Measurements from ENCODE around the gene RBM18.

Gene RBM18

DNA sequence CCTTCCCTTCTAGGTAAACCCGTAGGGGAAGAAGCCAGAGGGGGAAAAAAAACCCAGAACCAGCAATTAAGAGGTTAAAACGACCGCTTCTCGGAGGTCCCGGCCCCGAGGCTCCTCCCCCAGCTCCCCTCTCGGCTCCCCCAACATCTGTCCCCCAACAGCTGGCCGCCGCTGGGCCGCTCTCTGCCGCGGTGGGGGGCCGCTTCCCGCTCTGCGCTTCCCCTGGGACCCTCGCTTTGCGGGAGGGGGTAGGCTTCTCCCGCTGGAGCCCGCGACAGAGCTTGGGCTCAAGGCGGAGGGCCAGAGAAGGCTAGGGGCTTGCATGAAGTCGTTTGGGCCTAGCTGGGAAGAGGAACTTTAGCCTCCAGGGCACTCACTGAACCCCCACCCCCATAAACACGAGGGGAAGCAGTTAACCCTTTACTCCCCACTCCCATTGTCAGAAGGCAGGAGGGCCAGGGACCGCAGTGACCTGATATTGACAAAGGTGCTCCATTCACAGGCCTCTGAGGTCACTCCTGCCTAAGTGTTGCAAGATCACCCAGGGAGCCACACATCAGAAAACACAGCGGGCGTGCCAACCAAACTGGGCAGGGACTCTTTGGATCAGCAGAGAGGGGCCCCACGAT, 43.3 kb downstream of the RBM18 start:
- no peak for DNase-seq (ENCODE audit: low read depth in 3 of 3)

DNA sequence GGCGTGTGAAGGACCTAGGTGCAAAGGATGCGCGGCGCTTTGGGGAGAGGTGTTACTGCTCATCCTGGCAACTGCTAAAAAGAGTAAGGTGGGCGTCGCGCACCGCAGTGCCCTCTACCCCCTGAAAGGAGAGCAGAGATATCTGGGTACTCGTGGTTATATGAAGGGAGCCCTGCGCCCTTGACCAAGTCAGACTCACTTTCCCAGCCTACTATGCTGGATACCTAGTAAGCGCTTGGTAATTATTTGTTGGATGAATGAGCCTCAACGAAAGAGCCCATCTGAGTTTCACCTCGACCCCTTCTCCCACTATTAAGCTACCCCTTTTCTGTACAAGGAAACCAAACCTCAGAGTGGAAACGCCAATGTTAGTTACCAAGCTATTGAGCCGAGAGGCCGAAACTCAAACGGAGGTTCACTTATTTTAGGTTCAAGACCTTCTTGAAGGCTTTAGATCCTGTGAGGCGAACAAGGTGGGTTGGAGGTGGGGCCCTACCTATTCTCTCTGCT, 43.9 kb downstream of the RBM18 start:
- DNase-seq (ENCODE audit: low read depth in 3 of 3) = no peak

- no peak for DNase-seq (ENCODE audit: low read depth in 3 of 3)
Observed at GRCh38 chr9:122219856-122220672, 44.6 kb downstream of the RBM18 start.

GRCh38 chr9:122218935-122219855, 45.4 kb downstream of the RBM18 start:
- DNase-seq (ENCODE audit: low read depth in 3 of 3) = no peak

GRCh38 chr9:122218071-122218934, 46.3 kb downstream of the RBM18 start:
- DNase-seq (ENCODE audit: low read depth in 3 of 3) = no peak

DNA sequence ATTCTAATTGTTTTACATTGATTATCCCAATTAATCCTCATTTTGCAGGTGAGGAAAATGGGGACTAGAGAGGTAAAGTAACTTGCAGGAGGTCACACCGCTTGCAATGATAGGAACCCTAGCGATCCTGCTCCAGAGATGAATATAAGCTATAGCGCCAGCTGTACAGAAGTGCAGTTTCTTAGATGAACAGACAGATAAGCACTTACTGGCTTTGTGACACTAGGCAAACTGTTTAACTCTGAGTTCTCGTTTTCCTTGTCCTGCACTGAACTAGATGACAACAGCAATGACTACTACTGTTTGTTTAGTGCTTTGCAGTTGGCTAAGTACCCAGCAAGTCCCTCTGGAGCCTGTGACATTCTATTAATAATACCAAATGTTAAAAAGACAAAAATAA, 47.0 kb downstream of the RBM18 start:
- no peak for DNase-seq (ENCODE audit: low read depth in 3 of 3)

DNA sequence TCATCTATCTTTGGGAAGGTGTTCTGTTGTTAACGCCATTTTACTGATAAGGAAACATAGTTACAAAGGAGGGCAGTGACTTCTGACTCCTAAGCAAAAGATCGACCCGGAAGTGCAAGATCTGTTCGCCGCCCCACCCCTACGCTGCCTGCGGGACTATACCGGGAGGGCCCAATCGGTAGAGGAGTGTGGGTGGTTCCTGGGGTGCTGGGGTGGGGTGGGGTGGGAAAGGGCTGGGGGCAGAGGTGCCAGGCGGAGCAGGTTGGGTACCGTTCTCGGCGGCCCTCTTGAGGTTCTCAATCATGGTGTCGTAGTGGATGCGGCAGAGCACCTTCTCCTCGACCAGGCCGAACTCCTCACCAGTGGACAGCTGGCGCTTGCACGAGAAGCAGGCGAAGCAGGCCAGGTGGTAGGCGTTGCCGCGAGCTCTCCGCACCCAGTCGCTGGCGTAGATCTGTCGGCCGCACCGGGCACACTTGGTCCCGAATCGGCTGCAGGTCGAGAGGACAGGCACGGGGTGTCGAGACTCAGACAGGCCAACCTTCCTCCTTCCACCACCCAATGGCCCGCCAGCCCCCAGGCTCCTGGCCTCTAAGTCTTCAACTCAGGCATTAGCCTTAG, 47.7 kb downstream of the RBM18 start:
- no peak for DNase-seq (ENCODE audit: low read depth in 3 of 3)

DNA sequence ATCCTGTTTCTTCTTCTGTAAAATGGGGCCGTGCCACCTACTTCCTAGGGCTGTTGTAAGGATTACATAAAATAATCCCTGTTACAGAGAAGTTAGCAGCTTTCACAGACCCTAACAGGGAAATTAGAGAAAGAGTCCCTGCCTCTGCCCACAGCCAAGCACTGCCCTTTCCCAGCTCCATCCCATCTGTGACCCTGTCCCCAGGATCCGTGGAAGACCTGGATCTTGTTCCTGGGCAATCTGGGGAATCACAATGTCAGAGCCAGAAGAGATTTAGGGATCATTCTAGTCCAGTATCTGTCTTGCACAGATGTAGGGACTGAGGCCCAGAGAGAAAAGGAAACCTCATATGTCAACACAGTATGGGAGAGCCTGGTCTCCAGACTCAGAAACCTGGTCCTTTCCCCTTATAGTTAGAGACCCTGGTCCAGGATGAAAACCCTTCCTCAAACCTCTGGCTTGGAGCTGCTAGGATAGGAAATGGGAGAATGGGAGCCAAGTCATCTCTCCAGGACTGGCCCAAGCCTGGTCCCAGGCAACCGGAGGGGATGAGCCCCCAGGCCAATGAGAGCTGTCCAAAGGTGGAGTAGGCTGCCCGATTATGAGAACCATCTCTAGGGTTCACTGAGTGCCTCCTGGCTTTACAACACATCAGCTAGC, 48.4 kb downstream of the RBM18 start:
- no peak for DNase-seq (ENCODE audit: low read depth in 3 of 3)

DNA sequence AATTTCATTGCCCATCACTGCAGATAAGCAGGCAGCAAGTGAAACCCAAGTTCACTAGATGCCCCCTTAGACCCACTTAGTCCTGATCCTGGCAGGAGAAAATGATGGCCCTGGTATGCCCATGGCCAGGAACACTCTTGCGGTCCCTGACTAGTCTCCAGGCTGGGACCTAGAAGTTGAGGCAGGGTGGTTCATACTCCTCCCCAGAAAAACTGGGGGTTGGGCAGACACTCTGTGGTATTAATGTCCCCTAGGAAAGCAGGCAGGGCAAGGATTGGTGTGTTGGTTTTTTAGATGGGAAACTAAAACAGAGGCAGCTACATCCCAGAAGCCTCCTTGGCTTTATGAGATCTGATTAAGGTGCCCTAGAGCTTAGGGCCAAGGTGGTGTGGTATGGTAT, 49.0 kb downstream of the RBM18 start:
- DNase-seq (ENCODE audit: low read depth in 3 of 3) = no peak

- DNase-seq (ENCODE audit: low read depth in 3 of 3) = no peak
Observed at GRCh38 chr9:122214507-122214906, 50.1 kb downstream of the RBM18 start.

DNA sequence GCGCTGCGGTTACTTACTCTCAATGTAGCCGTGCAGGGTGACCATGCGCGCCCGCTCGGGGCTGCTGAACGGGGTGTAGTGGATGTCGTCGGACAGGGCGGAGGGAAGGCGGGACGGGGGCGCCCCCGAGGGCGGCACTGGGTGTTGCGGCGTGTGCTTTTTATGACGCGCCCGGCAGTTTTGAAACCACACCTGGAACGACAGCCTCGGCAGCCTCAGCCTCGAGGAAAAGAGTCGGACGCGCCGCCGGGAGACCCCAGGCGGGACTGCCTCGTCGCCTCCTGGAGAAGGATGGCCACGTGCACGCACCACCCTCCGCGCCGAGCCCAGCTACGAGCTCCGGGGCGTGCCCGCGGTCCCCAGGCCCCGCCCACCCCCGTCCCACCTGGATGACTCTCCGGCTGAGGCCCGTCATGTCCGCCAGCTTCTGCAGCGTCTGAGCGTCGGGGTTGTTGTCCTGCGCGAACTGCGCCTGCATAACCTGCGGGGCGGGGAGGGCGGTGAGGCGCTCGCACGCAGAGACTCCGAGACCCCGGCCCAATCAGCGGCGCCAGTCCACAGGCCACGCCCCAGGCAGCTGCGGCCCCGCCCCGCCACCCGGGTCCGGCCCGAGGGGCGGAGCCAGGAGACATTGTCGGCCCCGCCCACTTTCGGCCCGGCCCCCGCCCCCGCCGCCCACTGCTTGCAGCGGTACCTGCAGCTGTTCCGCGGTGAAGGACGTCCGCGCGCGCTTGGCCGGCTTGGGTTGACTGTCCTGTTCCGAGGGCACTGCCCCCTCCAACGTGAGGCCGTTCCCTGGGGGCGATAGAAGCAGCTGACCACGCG, 50.8 kb downstream of the RBM18 start:
- peak in 2 of 3 experiments; percentile 9 to 59 for DNase-seq (ENCODE audit: low read depth in 3 of 3)

GRCh38 chr9:122213102-122213588, 51.5 kb downstream of the RBM18 start:
- DNase-seq (ENCODE audit: low read depth in 3 of 3) = no peak

- no peak for DNase-seq (ENCODE audit: low read depth in 3 of 3)
Observed at GRCh38 chr9:122212473-122213004, 52.1 kb downstream of the RBM18 start.

DNA sequence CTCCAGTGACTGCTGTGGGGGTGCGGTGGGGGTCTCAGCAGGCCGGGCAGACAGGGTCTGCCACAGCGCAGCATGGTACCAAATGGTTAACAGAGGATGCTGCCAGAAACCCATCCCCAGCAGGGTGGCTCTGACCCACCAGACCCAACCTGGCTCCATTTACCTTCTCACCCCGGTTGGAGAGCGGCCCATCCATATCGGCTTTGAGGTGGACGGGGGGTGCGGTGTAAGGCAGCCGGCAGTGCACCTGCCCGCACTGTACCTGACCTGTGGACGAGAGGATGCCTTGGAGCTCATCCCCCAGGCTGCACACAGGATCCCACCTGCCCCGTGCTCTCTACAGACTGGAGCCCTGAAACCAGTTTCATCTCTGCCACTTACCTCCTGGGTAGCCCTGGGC, 55.2 kb downstream of the RBM18 start:
- no peak for DNase-seq (ENCODE audit: low read depth in 3 of 3)

- DNase-seq (ENCODE audit: low read depth in 3 of 3) = no peak
Observed at GRCh38 chr9:122207096-122207495, 57.5 kb downstream of the RBM18 start.

DNA sequence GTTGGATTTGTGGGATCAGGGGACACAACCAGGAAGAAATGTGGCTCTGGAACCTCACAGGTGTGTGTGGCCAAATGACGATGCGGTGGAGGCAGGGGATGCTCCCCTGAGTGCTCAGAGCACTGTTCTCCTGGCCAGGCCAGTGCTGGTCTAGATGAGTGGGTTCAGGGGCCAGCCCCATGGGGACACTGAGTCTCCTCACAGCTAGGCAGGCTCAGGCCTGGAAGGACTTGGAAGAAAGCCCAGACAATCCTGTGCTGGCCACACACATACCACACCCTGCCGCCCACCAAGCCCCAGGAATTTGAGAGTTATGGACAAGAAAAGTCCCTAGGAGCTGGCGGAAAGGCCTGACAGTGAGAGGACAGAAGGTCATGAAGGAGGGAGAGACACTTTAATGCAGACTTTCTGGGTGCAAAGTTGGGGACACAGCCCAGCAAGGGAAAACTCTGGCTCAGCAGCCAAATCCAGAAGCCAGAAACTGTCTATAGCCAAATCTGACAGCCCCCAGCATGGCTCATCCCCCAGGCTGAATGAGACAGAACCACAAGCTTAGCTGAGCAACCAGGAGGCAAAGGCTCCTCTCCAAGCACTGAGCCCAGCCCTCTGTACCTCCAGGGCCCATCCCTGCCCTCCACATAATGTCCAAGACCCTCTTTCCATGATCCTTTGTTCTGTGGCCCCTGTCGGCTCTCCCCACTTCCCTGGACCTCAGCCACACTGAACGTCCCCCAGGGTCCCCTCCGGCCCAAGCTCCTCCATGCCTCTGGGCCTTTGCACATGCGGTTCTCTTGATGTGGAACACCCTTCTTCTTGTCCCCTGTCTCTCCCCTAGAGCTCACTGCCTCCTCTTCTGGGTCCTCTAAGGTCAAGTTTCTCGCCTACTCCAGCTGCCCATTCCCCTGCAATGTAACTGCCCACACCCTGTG, 58.3 kb downstream of the RBM18 start:
- DNase-seq (ENCODE audit: low read depth in 3 of 3) = no peak

DNA sequence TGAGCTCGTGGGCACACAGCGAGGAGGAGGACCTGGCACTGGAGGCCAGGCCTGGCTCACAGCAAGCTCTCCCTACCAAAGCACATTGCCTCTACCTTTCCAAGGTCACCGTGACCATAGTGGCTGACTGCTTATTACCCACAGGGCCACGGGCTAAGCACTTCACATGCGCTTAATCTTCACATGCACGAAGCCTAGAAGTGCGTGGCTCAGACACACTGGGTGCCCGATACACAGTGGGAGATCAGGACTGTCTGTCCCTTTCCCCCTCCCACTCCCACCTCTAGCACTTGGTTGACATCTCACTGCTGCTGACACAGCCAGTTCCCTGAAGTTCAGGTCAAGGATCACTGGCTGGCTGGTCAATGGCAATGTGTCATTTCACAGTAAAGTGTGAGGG, 59.5 kb downstream of the RBM18 start:
- DNase-seq (ENCODE audit: low read depth in 3 of 3) = no peak

DNA sequence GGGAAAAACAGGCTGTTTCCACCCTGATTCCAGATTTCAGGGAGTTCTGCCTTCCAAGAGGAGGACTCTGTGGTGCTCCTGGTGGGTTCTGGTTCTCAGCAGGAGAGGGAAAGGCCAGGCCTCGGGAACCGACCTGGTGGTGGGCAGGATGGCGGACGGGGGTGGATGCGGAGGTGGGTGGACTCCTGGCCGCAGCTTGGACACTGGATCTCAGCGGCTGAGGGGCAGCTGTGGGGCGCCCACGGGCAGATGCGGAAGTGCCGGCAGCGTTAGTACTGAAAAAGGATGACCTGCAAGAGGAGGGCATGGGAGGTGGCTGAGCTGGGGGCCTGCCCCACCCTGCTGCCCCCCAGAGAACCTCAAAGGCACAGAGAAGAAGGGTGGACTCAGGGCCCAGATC, 60.1 kb downstream of the RBM18 start:
- no peak for DNase-seq (ENCODE audit: low read depth in 3 of 3)

Data from stimulated activated CD4-positive, alpha-beta T cell treated with anti-CD3 and anti-CD28 coated beads, TNF-alpha, amount 100 ng/mL, for 24 hours (primary cell).